GM18517 (cell line): ENCODE data around the gene NTF3.

Experiments used
- ATAC-seq: cut with Tn5 transposase; IDR thresholded peaks from one replicate; pipeline ENCODE4 v1.9.1; 2021; ENCODE audit warnings: mild to moderate bottlenecking, moderate library complexity; ENCODE audit not compliant: unreplicated experiment

The NTF3 gene

DNA sequence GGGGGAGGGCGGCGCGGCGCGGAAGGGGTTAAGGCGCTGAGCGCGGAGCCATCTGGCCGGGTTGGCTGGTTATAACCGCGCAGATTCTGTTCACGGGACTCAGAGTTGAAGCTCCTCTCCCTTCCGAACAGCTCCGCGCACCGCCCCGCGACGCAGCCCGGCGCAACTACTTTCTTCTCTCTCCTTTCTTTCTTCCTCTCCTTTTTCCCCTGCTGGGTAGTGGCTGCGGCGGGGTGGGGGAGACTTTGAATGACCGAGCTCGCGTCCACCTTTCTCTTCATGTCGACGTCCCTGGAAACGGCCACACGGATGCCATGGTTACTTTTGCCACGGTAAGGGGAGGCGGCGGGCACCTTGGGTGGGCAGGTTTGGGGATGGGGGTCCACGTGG lies at the start of gene NTF3:
TSS of gene NTF3 (plus strand) at position 98 of the 390 bp plus-strand sequence. CDS start at position 315, 217 bp downstream.
- no peak for ATAC-seq

DNA sequence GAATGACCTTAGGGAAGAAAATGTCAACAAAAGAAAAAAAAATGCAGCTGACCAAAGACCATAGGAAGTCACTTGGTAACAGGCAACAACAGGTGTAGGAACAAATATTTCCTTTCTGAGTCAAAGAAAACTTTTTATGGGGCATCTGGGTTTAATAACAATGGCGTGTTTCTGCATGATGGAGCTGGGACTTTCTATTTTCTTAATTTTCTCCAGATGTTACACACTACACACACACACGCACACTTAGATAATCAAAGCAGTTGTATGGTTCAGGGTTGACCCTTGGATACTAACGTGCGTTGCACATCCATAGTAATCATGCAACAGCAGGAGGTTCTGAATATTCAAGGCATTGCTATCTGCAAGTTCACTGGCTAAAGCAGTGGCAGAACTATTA lies 47.9 kb upstream of the NTF3 start:
- ATAC-seq, result no peak

DNA sequence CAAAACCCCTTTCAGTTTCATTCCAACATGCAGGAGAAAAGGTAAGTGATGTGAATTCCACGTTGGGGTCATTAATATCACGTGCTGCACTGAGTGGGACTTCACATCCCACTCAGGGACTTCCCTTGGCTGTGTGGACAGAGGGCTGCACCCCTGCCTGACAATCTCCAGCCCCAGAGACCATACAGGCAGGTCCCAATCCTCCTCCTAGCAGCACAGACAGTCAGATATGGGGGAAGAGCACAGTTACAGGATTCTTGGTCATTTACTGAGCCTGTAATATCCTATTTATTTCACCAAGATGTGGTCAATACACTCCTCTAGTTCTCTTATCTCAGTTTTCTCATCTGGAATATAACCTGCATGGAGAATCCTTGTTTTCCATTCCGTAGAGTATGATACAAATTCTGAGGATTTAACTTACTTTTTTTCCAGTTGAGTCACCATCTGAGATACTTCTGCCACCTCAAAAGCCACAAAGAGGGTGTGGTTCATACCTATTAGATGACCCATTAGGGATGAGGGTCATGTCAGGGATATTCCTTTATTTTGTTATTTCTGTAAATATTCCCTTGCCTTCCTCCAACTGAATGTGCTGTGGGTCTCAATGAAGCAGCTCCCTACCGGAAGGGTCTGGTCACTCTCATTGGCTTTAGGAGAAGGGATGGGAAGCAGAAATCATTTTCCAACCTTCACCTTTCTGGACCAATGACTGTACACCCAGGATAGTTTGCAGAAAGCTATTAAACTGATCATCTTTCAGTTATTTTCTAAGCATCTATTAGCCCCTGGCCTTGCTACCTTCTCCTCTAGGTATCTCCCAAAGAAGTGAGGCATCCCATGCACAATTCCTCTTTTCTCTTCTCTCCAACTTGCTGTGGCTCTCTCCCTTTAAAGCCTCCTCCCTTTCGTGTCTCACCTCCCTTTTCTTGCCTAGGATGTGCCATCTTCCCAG lies 43.0 kb upstream of the NTF3 start:
- ATAC-seq, result no peak

DNA sequence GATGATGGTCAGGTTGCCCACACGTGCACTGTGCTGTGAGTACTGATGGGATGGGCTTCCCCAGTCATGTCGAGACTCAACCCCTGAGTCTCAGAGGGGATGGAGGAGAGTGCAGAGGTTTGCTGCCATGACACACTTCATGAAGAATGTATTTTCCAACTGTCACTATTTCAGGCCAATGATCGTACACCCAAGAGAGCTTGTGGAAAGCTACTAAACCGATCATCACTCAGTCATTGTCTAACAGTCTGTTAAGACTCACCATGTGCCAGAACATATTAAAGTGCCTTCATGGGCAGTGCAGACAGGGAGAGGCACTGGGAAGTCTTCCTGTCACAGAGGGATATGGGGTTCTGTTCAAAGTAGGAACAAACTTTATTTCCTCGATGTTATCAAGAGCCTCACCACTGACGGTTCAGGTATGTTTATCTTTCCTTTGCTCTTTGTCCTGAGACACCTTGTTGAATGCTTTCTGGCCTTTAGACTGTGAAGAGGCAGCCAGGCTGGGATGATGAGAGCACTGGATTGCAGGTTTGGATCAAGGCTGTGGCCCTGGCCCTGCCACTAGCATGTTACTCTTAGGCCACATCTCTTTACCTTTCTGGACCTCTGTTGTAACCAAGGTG lies 41.6 kb upstream of the NTF3 start:
- no peak for ATAC-seq

DNA sequence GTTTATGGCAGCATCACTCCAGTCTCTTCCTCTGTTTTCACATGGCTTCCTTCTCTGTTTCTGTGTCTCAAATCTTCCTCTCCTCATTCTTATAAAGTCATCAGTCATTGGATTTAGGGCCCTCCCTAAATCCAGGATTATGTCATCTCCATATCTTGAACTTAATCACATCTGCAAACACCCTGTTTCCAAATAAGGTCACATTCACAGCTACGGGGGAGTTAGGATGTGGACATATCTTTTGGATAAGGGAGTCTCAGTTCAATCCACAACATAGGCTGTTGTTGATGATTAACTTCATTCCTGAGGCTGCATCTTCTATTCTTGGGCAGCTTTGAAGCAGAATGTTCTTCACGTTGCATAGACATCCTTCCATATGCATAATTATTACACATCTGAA lies 40.3 kb upstream of the NTF3 start:
- no peak for ATAC-seq

DNA sequence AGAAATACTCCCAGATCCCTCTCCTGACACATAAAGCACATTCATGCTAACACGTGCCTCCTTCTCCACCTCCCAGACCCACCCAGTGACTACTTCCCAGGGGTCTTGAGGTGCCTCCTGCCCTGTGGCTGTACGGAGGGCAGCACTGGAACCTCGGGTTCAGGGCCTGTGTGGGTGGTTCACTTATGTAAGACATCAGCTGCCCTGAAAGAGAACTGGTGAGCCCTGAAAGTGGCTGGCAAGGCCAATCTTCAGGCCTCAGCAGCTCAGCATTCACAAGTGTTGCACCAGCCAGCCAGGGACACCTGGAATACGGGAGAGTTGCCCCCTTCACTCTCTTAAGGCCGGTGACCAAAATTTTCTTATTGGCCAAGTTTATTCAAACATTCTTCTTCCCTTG lies 38.9 kb upstream of the NTF3 start:
- ATAC-seq, result no peak

DNA sequence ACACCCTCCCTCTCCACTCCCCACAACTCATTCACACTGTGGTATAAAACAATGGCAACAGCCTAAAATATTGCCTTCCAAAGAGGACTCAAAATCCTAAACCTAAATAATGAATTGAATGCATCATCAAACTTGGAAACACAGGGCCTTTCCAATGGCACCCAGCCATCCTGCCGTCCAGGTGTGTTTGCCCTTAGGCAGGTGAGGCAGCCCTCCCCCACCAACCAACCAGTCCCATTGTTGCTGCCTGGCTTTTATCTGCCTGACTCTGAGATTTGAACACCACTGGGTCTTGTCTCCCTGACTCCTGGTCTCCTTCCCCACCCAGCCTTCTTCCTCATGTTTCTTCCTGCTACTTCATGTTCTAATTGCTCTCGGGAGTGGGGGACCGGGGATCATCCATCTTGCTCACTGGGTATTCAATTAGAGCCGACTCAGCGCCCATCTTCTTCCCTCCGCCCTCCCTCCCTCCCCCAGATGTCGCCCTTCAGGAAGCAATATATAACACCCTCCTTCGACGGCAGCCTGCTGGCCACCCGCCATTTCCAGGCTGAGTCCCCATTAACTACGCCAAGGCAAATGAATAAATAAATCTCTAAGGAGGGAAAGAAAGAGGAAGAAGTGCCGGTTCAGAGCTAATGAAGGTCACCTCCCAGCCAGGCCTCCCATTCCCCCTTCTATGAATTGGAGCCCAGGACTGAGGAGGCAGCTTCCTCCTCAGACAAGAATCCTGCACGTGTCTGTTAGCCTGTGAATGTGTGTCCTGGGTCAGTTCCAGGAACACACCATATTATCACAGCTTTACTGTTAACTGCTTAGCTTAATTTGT lies 36.3 kb upstream of the NTF3 start:
- ATAC-seq, result no peak

DNA sequence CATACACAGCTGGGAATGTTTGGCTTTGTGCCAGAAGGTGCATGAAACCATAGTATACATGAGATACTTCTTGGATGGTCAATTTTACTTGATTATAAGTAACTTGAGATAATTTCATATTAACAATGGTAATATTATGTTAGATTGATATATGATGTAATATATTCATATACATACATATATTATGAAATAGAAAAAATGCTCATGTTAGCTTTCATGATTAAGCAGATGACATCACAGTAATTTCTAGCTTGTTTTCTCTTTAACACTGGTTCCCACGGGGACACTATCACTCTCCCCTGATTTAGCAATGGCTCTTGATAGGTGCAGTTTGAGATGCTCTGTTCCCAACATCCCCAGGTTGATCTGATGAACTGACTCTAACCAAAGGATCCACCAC lies 35.4 kb upstream of the NTF3 start:
- ATAC-seq, result no peak

DNA sequence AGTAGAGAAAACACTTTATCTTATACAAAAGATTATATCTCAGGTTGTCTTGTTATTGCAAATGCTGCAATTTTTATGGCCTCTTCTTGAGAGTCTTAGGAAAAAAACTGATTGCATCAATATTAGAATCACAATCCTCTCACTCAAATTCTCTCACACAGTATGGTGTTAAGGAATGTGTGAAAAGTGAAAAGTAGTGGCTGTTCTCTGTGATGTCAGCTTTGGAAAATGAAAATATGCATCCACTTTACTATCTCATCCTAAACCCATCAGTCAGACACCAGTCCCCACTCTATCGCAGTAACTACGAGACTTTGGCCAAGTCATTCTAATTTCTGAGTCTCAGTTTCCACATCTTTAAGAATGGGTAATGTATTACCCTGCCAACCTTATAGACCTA lies 32.6 kb upstream of the NTF3 start:
- ATAC-seq, result no peak

DNA sequence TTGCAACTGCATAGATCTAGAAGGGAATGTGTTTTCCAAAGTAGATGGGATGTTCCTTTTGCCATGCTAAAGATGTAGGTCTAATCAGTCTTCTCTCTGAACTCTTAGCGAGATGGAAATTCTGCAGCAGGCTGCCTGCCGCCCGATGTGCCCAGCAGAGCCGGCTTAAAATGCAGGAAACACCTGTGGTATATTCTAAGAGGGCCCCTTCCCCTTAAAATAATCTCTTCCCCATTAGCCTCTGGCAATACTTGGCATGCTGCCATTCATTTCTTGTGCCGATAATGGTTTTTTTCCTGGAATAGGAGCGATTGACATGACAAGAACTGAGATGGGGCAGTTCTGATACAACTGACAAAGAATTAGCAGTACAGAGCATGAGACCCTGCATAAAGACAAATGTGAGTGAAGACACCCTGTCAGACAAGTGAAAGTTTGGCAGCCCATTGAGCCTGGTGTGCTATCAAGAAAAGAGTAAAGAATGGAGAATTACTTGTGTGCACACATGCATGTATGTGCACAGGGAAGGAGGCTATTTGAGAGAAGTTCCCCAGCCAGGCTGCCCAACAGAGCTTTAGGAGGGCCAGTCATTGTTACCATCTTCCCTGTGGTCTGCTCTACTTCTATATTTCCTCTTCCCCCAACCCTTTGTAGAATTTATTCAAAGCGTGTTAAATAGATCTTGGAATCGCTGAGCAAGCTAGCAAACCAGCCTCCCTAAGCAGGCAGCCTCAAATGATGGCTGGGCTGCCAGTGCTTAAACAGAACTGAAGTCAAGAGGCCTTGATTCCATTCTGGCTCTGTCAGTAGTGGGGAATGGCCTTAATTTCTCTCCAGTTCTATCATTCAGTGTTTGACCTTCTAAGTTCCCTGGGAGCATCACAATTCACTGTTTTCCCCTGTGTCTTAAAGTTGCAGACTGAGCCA lies 29.6 kb upstream of the NTF3 start:
- ATAC-seq, result no peak

DNA sequence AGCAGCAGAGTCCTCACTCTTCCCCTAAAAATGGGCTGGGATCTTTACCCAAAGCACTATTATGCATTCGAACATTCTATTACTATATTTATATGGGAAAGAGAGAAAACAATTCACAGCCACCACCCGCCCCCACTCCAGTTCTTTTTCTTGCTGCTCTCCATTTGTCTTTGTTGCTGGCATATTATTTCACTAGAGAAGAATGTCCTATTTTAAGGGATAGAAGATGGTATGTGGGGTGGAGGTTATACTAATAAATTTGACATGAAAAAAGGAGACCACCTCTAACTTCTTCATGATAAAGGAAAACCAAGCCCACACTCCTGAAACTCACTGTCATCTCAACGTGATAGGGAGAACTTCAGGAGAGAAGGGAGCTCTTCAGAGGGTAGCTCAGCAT lies 28.5 kb upstream of the NTF3 start:
- no peak for ATAC-seq

DNA sequence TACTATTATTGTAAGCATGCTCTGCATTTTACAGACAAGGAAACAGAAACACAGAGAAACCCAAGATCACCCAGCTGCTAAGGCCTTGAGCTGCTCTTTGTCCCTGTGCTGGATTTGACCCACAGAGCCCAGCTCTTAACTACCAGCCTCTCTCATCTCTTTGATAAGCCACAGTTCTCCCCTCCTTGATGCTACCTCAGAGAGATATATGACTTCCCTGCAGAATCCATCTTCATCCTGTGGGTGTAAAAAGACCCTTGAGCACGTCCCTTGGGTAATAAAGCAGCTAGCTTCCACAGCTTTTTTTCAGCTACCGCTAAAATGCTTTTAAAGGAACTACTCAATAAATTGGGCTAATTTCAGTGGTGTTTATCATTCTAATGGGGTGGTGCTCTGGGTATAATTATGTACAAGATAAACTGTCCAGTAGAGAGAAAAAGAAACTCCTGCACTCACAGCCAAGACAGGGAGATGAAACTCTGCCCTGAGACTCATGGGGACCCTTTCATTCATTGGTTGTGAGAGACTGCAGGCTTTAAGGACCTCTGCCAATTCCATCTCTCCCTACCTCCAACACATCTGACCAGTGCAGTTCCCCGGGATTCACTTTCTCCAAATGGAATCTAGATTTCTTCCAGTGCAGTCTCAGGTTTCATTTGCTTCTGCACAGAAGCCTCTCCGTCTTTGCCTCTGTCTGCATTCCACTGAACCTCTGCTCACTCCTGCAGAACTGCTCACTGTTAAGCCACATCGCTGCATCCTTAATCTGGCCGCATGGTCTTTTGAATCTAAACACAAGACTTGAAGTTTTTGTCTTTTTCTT lies 24.7 kb upstream of the NTF3 start:
- no peak for ATAC-seq

DNA sequence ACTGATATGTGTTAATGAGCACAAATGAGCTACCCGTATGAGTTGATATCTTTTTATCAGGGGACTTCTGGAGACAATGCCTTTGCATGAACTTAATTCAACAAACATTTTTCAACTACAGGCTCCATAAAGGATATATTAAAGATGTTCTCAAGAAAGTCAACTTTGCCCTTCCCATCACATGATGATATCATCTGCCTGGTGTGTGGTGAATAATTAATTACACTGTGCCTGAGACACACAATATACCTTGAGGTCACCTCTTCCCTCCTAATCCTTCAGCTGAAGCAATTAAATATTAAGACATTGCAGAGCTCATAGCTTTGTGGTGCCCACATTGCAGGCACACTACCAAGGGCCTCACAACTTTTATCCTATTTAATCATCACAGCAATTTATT lies 22.3 kb upstream of the NTF3 start:
- ATAC-seq, result no peak

DNA sequence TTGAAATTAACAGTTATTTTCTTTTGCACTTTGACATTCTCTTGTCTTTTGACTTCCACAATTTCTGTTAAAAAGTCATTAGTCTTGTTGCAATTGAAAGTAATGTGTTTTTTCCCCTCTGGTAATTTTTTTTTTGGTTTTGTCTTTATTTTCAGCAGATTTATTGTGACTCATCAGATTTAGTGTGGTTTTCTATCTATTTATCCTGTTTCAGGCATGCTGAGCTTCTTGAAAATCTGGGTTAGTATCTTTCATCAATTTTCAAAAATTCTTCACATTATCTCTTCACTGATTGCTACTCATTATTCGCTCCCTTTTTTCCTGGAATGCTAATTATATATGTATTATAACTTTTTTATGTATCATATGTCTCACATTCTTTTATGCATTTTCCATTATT lies 15.3 kb upstream of the NTF3 start:
- no peak for ATAC-seq

DNA sequence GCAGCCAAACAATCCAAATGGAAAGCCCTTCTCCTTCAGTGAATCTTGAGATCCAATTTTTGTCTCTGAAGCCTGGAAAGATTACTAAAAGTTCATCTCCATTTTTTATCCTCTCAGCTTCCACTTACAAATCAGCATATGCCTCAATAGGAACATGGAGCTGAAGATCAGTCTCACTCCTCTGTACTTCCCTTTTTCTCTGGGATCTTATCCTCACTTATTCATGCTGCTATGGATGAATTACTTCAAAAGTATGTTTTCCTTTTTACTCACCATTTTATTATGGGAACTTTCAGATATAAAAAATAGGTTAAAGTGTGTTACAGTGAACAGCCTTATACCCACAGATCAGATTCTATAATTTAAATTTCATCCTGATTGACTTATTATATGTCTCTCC lies 14.4 kb upstream of the NTF3 start:
- no peak for ATAC-seq

DNA sequence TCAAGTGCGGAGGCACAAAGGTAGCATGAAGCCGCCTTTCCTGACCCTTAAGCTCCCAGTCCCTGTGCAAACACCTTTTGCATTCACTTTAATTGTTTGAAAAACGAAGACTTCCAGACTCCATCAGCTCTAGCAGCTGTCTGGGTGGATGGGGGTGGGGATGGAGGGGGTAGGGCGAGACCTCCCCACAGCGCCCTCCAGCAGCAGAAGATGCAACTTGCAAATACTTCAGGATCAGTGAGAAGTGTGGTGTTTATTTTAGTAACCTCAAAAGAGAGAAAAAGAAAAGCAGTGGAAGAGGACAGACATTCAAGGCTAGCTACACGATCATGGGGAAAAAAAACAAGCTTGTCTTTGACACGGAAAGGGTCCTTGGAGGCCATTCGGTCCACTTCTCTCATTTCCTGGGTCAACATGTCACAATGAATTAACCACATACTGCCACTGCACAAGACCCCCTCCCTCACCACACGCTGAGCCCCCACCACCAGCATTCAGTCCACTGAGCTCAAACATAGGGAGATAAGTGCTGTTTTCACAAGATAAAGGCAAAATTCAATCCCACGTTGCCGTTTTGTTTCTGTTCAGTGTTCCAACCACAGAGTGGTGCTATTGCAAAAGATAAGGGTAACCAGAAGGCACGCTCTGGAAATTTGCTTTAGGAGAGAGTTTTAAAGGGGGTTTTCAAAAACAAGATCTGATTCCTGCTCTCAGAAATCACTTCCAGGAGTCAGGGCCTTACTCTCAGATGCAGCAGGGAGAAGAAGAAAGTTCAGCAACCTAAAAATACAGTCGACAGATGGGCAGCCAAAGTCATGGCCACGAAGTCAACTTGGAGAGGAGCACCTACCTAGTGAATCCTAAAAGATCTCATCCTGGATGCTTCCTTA lies 3.3 kb upstream of the NTF3 start:
- ATAC-seq, result no peak

DNA sequence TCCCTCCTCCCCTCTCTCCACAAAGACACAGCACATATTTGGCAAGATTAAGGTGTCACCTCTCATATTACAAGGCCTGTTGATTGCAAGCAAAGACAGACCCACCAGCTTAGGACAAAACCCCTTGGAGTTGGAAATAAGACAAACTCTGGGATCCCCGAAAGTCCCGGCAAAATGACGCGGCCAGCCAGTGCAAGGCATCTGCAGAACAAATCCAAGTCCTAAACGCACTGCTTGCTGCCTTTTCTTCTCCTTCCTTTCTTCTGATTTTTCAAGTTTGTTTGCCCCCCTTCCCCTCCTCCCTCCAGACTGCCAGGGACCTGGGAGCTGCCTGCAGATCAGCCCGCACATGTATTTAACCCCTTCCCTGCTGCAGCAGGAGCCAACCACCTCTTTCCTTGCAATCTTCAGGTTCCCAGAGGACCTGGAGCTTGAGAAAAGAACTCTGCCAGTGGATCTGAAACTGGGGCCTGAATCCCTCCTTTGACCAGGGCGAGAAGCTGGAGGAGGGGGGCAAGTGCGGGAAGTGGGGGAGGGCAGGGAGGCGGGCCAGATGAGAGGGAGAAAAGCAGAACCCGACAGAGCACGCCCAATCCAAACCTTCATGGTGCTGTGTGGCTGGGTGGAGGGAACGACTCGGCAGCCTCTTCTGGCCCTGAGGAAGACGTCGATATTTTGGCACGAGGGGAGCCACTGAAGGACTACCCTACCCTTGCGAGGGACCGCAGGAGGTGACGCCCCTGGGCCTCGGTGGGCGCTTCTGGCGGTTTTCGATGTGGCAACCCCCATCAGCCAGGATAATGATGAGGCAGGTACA lies 2.0 kb upstream of the NTF3 start:
- no peak for ATAC-seq
